Amygdala (tissue), 56 donors: Measurements from ENCODE around the gene SPC25.
"Not testable (repeated sequence)": the region's sequence is repeated elsewhere in the genome, so short reads cannot be mapped to it uniquely, and the experiment has no call there.

Experiments
- DNase-seq, 56 donors: peaks; one replicate each; lab custom pipeline; 2025; lab: John Stamatoyannopoulos, UW

Gene SPC25

GRCh38 chr2:168890006-168890782 lies at the start of gene SPC25:
Gene SPC25, minus strand, starts transcription at chr2:168890430. Its CDS starts 911 bp downstream, at chr2:168889519.
- DNase-seq: peak; percentile 12 to 91 (median 73)

GRCh38 chr2:168939918-168940317 lies 49.7 kb upstream of the SPC25 start:
- DNase-seq: no peak

GRCh38 chr2:168939061-168939460 lies 48.8 kb upstream of the SPC25 start:
- DNase-seq: no peak

- no peak for DNase-seq
Measured at GRCh38 chr2:168935810-168936581, 45.8 kb upstream of the SPC25 start.

- no peak for DNase-seq
Measured at GRCh38 chr2:168934826-168935225, 44.6 kb upstream of the SPC25 start.

GRCh38 chr2:168932174-168932573 lies 41.9 kb upstream of the SPC25 start:
- not testable (repeated sequence) for DNase-seq

- no peak for DNase-seq
Measured at GRCh38 chr2:168930242-168930641, 40.0 kb upstream of the SPC25 start.

- DNase-seq: no peak
Measured at GRCh38 chr2:168929031-168929430, 38.8 kb upstream of the SPC25 start.

- DNase-seq: no peak
Measured at GRCh38 chr2:168928113-168928831, 38.0 kb upstream of the SPC25 start.

GRCh38 chr2:168926621-168927386 lies 36.6 kb upstream of the SPC25 start:
- DNase-seq: no peak

GRCh38 chr2:168920504-168921157 lies 30.4 kb upstream of the SPC25 start:
- no peak for DNase-seq

- no peak for DNase-seq
Measured at GRCh38 chr2:168916331-168916675, 26.1 kb upstream of the SPC25 start.

GRCh38 chr2:168915441-168916330 lies 25.5 kb upstream of the SPC25 start:
- no peak for DNase-seq

- peak in 1 of 56 donors; percentile 1 for DNase-seq
Measured at GRCh38 chr2:168913495-168913894, 23.3 kb upstream of the SPC25 start.

GRCh38 chr2:168912901-168913369 lies 22.7 kb upstream of the SPC25 start:
- DNase-seq: peak in 36 of 56 donors; percentile 2 to 56 (median 20)

- DNase-seq: no peak
Measured at GRCh38 chr2:168912466-168912865, 22.2 kb upstream of the SPC25 start.

- DNase-seq: no peak
Measured at GRCh38 chr2:168910330-168910729, 20.1 kb upstream of the SPC25 start.

GRCh38 chr2:168907940-168908662 lies 17.9 kb upstream of the SPC25 start:
- DNase-seq: no peak
